Measurements from ENCODE around the gene ZBTB46.

The ZBTB46 gene

DNA sequence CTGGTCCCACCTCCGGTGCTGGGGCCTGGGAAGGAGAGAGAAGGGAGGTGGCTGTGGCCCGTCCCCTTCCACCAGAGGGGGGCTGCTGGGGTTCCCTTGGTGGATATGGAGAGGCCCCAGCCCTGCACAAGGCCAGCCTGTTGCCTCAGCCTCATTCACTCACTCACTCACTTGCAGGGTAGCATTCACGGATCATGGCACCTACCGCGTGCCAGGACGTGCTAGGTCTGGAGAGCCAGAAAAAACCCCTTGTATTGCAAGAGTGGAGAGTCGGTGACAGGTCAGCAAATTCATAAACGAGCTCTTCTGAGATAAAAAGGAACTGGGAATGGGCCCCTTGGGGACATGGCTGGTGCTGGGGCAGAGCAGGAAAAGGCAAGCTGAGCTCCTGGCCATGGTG lies 6.4 kb upstream of the ZBTB46 start:
- DNase-seq, result no peak

GRCh38 chr20:63836458-63837344 lies 5.6 kb upstream of the ZBTB46 start:
- no peak for DNase-seq

DNA sequence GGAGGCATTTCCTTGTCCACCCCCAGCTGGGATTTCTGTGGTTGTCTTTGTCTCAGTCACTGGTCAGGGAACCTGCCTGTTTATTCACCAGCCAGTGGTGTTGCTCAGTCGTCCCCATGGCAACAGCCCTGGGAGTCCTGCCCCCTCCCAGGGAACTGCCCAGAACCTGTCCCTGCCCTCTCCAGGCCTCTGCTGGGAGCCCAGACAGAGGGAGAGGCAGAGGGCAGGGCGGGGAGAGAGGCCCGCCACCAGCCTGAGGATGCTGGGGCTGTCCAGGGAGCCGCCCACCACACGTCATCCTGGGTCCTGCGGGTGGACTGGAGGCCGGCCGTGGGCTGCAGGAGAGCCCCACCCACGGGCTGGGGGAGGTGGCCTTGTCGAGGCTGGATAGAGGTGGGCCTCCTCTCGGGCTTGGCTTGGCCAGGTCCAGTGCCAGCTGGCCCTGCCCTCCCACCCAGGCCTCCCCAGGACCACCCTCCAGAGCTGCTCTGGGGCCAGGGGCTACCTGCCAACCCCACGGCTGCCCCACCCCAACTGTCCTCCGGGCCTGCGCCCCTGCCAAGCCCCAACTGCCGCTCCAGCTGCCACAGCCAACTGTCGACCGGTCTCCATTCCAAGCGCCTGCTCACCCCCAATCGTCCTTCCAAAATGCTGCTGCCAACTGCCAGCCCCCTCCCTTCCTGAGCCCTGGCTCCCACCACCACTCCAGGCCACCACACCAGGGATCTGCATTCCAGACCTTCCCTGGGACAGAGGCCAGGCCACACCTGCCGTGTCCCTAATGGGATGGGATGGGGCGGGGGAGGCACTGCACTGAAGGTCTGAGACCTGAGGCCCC lies 4.2 kb upstream of the ZBTB46 start:
- no peak for DNase-seq

GRCh38 chr20:63834491-63834880 lies 3.4 kb upstream of the ZBTB46 start:
- no peak for DNase-seq

DNA sequence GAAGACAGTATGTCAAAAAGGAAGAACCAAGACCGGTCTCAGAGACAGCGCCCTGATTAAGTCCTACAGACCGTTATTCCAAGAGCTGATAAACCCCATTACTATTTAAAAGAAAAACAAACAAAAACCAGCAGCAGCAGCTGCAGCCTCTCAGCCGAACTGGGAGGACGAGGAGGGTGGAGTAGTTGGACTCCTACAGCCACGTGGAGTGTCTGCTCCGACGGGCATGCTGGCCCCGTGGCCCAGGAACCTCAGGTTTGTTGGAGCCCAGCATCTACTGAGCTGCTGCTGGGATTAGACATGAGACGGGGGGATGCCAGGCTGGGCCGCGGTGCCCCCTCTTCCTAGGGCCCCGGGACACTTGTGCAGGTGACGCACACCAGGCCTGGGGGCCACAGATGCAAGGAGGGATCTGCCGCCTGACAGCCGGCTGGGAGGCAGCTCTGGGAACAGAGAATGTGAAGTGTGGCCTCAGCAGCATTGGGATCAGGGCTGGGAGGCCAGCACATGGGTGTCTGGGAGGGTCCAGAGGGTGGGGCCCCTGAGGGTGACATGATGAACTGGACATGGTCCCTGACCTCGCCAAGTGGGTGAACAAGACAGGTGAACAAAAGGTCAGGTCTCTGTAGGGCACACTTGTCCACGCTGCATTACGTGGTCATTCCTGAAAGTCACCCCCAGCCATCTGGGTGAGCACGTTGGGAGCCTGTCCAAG lies 2.9 kb upstream of the ZBTB46 start:
- DNase-seq, result no peak

DNA sequence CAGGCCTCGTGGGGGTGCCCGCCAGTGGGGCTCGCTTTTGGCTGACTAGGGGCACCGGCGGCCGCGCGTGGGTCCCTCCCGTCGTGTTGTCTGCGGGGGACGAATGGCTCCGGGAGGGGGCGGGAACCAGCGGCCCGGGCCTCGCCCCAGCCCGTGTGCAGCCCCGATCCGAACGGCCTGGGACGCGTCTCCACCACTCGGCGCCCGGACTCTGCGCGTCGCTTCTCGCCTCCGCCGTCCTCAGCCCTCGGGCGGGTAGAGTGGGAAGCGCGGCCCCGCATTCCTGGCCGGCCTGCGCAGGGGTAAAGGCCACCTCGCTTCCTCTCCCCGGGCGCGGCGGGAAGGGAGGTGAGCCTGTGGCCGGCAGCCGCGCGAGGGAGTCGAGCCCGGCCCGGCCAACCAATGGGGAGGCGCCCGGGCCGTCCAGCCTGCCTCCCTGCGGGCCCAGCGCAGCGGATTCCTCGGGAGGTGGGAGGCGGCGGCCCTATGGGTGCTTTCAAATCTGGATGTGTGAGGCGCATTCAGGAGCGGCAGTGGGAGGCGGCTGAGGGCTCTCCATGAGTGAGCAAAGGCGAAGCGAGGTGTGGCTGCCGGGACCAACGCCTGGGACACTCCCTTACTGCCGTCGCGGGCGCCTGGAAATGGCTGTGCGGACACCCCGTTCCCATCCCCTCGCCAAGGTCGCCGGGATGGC lies 1.1 kb upstream of the ZBTB46 start:
- DNase-seq, result no peak

GRCh38 chr20:63831646-63831992 lies 555 bp upstream of the ZBTB46 start:
- DNase-seq, result no peak

- no peak for DNase-seq
Observed at GRCh38 chr20:63829945-63830835, 874 bp downstream of the ZBTB46 start.

DNA sequence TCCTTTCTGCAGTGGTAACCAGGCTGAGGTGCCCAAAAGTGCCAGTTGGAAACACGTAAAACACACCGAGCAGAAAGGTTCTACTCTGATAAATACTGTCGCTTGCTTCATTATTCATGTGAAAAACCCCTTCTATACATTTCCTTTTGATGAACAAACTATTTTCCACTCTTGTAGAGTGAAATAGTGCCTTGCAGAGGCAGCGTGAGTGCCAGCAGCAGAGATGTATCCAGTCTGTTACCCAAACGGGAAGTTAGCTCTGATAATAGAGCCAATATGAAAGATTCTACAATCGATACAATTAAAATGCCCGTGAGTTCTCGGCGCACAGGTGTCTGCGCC lies 1.5 kb downstream of the ZBTB46 start:
- no peak for DNase-seq

DNA sequence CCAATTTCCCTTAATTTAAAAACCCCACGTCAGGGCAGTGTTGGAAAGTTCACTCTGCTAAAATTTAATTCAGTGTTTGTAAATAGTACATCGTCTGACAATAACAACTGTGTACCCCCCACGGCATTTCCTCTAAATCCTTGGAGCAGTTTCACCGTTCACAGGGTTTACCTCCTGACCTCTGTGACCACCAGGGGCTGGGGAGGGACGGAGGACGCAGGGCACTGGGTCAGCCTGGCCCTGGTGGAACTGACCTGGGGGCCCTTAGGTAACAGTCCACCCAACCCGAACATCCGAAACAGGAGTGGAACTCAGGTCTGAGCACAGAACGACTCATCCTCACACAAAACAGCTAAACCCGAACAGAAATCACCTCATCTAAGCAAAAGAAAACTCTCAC lies 2.1 kb downstream of the ZBTB46 start:
- DNase-seq, result no peak

DNA sequence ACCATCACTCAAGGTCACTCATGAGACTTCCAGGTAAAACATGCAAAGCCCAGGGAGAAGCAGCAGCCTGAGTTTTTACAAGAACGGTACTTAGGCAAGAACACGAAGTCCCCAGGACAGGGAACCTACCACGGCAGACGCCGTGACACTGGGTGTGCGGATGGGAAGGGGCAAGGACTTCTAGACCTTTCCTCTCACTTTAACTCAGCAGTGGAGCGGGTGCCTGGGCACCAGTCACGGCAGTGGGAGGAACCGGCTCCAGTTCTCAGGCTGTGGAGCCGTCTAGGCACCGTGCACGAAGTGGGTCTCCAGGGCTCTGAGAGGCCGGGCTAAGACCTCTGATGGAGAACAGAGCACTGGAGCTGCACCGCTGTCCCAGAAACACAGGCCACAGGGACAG lies 2.5 kb downstream of the ZBTB46 start:
- no peak for DNase-seq

GRCh38 chr20:63828124-63828523 lies 2.9 kb downstream of the ZBTB46 start:
- DNase-seq, result no peak

GRCh38 chr20:63826753-63827152 lies 4.3 kb downstream of the ZBTB46 start:
- DNase-seq, result no peak

GRCh38 chr20:63825331-63826118 lies 5.5 kb downstream of the ZBTB46 start:
- no peak for DNase-seq

- no peak for DNase-seq
Observed at GRCh38 chr20:63823691-63824311, 7.3 kb downstream of the ZBTB46 start.

DNA sequence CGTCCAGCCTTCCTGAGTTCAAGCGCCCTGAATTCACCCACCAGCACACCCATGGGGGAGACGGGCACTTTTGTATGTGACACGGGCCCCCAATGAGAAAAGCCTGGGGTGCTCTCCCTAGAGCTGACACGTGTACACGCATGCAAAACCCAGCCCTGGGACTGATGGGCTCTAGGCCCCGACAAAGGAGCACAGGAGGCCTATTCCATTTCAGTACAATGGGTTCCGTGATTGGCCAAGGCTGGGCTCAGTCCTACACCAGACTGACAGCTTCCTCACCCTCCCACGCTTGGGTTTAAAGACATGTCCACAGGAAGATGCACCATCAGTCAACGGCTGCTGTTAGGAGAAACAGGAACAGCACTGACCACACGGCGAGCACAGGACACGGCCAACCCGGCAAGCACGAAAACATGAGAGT lies 8.8 kb downstream of the ZBTB46 start:
- no peak for DNase-seq

GRCh38 chr20:63821811-63822210 lies 9.3 kb downstream of the ZBTB46 start:
- no peak for DNase-seq

GRCh38 chr20:63819224-63819921 lies 11.7 kb downstream of the ZBTB46 start:
- no peak for DNase-seq

- DNase-seq, result no peak
Observed at GRCh38 chr20:63815615-63816253, 15.3 kb downstream of the ZBTB46 start.

Data from stimulated activated naive CD4-positive, alpha-beta T cell treated with Interleukin-2 at 50 U/mL for 16 hours (primary cell).